Measurements from ENCODE around the gene EPB41L2.

Gene EPB41L2

DNA sequence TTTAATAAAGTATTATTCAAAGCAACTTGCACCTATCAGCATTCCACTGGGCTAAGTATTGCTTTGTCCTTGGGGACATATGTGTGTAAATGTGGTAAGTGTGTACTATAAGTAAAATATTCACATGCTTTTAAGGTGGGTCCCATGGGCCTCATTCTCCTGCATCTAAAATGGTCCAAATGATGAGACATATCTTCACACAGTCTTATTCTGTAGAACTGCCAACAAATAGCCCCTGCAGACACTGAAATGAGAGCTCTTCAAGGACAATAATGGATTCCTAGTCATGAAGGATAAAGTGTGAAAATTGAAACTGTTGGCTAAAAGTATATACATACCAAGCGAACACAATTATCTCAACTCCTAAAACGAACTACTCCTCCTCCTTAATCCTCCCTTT is 154.1 kb downstream of the EPB41L2 start:
- no peak for DNase-seq (ENCODE audit: low read depth in 3 of 3)

- no peak for DNase-seq (ENCODE audit: low read depth in 3 of 3)
Measured at GRCh38 chr6:130908188-130908587, 154.9 kb downstream of the EPB41L2 start.

- DNase-seq (ENCODE audit: low read depth in 3 of 3) = no peak
Measured at GRCh38 chr6:130907687-130908086, 155.4 kb downstream of the EPB41L2 start.

DNA sequence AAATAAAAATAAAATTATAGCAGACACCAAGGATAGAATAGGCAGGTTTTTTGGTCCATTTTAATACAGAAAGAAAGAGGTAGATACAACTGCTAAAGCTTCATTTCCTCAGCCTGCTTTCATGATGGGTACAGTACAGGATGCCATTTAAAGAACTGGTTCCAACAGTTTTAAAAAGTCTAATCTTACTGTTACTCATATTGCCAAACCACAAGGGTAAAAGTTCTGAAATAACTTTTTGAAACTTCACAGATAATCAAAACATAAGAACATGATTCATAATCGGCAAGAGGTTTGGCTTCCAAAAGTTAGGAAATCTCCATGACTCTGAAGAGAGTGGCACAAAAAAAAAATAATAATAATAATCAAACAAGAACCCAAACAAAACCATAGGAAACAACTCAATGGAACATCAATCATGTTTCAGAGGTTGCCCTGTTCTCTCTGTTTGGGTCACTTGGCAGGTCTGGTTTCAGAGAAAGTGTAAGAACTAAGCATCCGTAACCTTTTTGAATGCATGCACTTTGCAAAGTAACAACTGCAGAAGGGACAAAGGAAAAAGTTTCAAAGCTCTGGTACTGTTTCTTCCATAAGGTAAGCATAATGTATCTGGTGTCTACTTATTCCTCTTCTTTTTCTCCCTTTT is 156.2 kb downstream of the EPB41L2 start:
- no peak for DNase-seq (ENCODE audit: low read depth in 3 of 3)

GRCh38 chr6:130903602-130904001 is 159.4 kb downstream of the EPB41L2 start:
- DNase-seq (ENCODE audit: low read depth in 3 of 3) = no peak

GRCh38 chr6:130903007-130903406 is 160.0 kb downstream of the EPB41L2 start:
- DNase-seq (ENCODE audit: low read depth in 3 of 3) = no peak

- DNase-seq (ENCODE audit: low read depth in 3 of 3) = no peak
Measured at GRCh38 chr6:130900913-130901312, 162.1 kb downstream of the EPB41L2 start.

- no peak for DNase-seq (ENCODE audit: low read depth in 3 of 3)
Measured at GRCh38 chr6:130896249-130896648, 166.8 kb downstream of the EPB41L2 start.

GRCh38 chr6:130895516-130895915 is 167.5 kb downstream of the EPB41L2 start:
- DNase-seq (ENCODE audit: low read depth in 3 of 3) = no peak

DNA sequence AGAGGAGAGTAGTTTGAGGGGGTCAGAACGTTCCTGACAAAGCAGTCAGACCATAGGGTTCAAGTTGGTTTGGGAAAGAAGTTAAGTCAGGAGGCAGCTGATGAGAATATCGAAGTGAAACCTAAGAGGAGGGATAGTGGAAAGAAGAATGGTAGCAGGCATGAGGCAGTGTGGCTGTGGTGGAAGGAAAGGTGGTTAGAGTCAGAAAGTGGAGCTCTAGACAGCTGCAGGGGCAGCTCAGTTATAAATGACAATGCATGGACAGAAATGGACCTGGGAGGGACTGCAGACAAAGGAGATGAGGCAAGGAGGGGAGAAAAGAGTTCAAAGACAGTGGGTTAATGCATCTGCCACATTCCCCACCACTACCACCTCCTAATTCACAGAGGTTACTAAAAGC is 169.3 kb downstream of the EPB41L2 start:
- no peak for DNase-seq (ENCODE audit: low read depth in 3 of 3)

- DNase-seq (ENCODE audit: low read depth in 3 of 3) = no peak
Measured at GRCh38 chr6:130893277-130893676, 169.8 kb downstream of the EPB41L2 start.

DNA sequence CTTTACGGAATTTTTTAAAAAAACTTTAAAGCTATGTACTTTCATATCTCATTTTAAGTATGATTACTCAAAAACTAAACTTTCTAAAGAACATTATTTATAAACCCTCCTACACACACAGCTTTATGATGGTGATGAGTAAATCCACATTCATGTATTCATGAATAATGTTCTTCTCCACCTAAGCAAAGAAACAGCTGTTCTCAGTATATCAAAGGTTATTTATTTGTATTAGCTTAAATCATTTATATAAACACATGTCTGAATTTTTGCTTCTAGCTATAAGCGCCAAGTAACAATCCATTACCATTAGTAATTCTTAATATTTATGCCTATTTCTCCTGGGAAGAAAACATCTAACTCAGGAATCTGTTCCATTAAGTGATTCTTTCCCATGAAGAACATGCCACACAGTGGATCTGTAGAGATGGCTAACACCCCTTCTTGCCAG is 172.5 kb downstream of the EPB41L2 start:
- no peak for DNase-seq (ENCODE audit: low read depth in 3 of 3)

GRCh38 chr6:130889423-130889822 is 173.6 kb downstream of the EPB41L2 start:
- DNase-seq (ENCODE audit: low read depth in 3 of 3) = no peak

DNA sequence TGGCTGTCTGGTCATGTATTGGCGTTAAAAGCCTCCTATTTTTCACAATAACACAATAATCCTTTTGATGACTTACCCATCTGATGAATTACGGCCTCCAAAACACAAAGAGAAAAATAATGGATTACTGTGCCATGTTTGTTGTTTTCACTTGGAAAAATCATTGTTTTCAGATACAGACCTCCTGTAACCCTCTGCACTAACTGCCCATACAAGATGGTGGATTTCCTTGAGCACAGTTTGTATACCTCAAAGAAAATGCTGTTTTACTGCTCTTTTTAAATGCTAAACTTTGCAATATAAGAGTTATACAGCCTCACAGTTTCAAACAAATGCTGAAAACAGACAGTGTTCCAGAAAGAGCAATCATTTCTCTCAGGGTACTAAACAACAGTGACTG is 174.8 kb downstream of the EPB41L2 start:
- DNase-seq (ENCODE audit: low read depth in 3 of 3) = no peak

DNA sequence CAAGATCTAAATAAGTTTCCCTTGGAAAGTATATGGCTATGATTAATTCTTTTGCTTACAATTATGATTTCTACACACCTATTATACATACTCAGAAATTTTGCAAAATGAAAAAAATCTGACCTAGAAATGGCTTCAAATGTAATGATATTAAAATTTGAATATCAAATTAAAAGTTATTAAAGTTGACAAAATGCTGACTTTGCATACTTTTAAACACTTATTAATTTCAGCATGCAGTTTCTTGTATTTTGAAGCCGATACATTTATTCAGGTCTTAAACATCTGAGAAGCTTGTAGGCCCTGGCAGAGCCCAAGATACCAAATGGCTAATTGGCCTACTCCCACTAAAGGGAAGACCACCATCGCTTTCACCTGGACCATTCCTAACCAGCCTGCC is 176.1 kb downstream of the EPB41L2 start:
- DNase-seq (ENCODE audit: low read depth in 3 of 3) = no peak

GRCh38 chr6:130885392-130886192 is 177.5 kb downstream of the EPB41L2 start:
- peak; percentile 22 to 50 (median 46) for DNase-seq (ENCODE audit: low read depth in 3 of 3)

DNA sequence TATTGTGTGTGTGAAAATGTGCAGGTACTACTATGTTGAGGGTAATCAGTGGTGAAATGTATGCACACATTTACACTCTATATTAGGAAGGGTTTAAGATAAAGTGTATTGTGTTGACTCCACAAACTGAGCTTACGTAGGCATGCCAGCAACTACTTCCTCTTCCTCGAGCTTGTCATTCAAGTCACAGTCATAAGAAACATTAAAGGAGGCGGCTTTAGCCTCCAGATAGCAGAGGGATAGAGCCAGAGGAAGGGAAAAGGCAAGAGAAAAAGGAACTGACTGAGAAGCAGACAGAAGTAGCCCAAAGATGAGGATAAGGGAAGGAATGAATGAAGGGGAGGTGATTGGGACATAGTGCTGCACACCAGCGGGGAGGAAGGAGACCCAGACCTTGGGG is 180.7 kb downstream of the EPB41L2 start:
- DNase-seq (ENCODE audit: low read depth in 3 of 3) = no peak

DNA sequence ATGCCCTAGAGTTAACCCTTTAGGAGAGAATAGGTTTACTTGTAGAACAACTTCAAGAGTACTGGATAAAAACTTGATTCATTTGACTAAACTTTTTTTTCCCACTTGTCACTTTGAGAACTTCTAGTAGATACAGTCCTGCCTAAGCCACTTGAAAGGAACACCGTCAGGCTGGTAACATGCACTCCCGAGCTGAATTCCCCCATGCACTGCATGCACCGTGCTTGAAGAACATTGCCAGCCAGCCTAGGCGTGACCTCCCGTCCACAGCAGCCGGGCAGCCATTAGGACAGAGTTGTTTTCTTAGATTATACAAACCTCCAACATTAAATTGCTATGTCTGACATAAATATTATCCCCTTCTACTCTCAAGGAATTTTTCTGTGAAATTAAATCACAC is 183.2 kb downstream of the EPB41L2 start:
- no peak for DNase-seq (ENCODE audit: low read depth in 3 of 3)

GRCh38 chr6:130873746-130874145 is 189.3 kb downstream of the EPB41L2 start:
- no peak for DNase-seq (ENCODE audit: low read depth in 3 of 3)

- DNase-seq (ENCODE audit: low read depth in 3 of 3) = peak; percentile 29 to 68 (median 61)
Measured at GRCh38 chr6:130872250-130873095, 190.6 kb downstream of the EPB41L2 start.

GRCh38 chr6:130870179-130870880 is 192.7 kb downstream of the EPB41L2 start:
- no peak for DNase-seq (ENCODE audit: low read depth in 3 of 3)

GRCh38 chr6:130869681-130870080 is 193.4 kb downstream of the EPB41L2 start:
- DNase-seq (ENCODE audit: low read depth in 3 of 3) = no peak
